AG04450 (cell line): Measurements from ENCODE around the gene PPAN. TPM values are rescaled to one million over a fixed set of nuclear protein-coding genes. Genes with fewer than 3 reads are reported as not detected.

Experiments used
- CTCF ChIA-PET: fragments of 300-600, 350-600 bp; formaldehyde crosslinking; extraction: SDS; loops from one replicate; lab custom pipeline; 2022; ENCODE audit warnings: antibody characterized with exemption, inconsistent platforms; lab: Charles Lee
- POLR2A ChIA-PET: fragments of 350-600 bp; formaldehyde crosslinking; extraction: SDS; loops from one replicate; lab custom pipeline; 2021; ENCODE audit warnings: antibody characterized with exemption, inconsistent platforms; lab: Yijun Ruan, JAX
- DNase-seq: peaks from one replicate; pipeline ENCODE4 v3.0.0-alpha.2; 2011; ENCODE audit warnings: low read depth, low spot score
- H3K27ac ChIP-seq: one replicate; pipeline ENCODE4 v1.5.1; 2012; ENCODE audit warnings: low read depth, low read length, control low read depth
- H3K27me3 ChIP-seq: one replicate; pipeline ENCODE4 v1.6.0; 2012; ENCODE audit warnings: low read length; ENCODE audit not compliant: control insufficient read depth, insufficient read depth
- H3K4me3 ChIP-seq: 2 replicates; pipeline ENCODE4 v1.5.1; 2011; ENCODE audit warnings: mild to moderate bottlenecking, low read depth, low read length, control low read depth
- H3K9me3 ChIP-seq: 2 replicates; pipeline ENCODE4 v1.5.1; 2012; ENCODE audit warnings: low read length; ENCODE audit not compliant: control insufficient read depth, insufficient read depth
- CTCF ChIP-seq: IDR thresholded peaks from 2 replicates; pipeline ENCODE4 v1.5.1; 2011; ENCODE audit warnings: low read depth, low read length, control low read depth, inconsistent platforms
- polyA plus RNA-seq: library from polyadenylated mRNA; depleted of rRNA; stranded (reverse); fragments of >200 nt; gene quantifications from 2 replicates; pipeline ENCODE4 v1.2.3, GENCODE V29; 2011

PPAN gene
- polyA plus RNA-seq, 1 experiment: 11.5 TPM

GRCh38 chr19:10144361-10144760 lies 38.2 kb downstream of the PPAN start:
- ChIA-PET POLR2A (no interaction called here), CTCF (interaction anchor here (0.7 kb wide), 1 partner anchor 106 kb away, joined by 3 read pairs; no protein-coding TSS in a partner anchor)
- no peaks in the 10 kb centered on the region for H3K27me3 ChIP-seq
- no peak overlapping the region for H3K27ac ChIP-seq
- H3K9me3 ChIP-seq: no peaks in the 10 kb centered on the region
- no peak for TF ChIP-seq CTCF
- DNase-seq: no peak
- H3K4me3 ChIP-seq: no peak overlapping the region

- H3K27ac ChIP-seq: no peak overlapping the region
- CTCF ChIA-PET: interaction anchor here (0.7 kb wide), 1 partner anchor 105 kb away, joined by 3 read pairs; no protein-coding TSS in a partner anchor
Observed at GRCh38 chr19:10145031-10145430, 38.9 kb downstream of the PPAN start.

GRCh38 chr19:10146142-10146541 lies 40.0 kb downstream of the PPAN start:
- CTCF ChIA-PET: no interaction called here
- Histone ChIP-seq H3K27ac (no peak overlapping the region), H3K4me3 (no peak overlapping the region), H3K27me3 (no peaks in the 10 kb centered on the region), H3K9me3 (no peaks in the 10 kb centered on the region)
- TF ChIP-seq CTCF: no peak
- POLR2A ChIA-PET: no interaction called here
- DNase-seq: no peak

More at GRCh38 chr19:10145031-10145430, 38.9 kb downstream of the PPAN start:
- TF ChIP-seq CTCF: no peak
- POLR2A ChIA-PET: no interaction called here
- Histone ChIP-seq H3K4me3 (no peak overlapping the region), H3K9me3 (no peaks in the 10 kb centered on the region), H3K27me3 (no peaks in the 10 kb centered on the region)
- DNase-seq: no peak

GRCh38 chr19:10149427-10149826 lies 43.3 kb downstream of the PPAN start:
- Histone ChIP-seq H3K27me3 (no peaks in the 10 kb centered on the region), H3K9me3 (no peaks in the 10 kb centered on the region), H3K4me3 (no peak overlapping the region), H3K27ac (no peak overlapping the region)
- TF ChIP-seq CTCF: no peak
- ChIA-PET POLR2A (no interaction called here), CTCF (interaction anchor here (0.5 kb wide), 2 partner anchors 71 to 100 kb away, joined by 4 read pairs; no protein-coding TSS in a partner anchor)
- DNase-seq: no peak

GRCh38 chr19:10151521-10151920 lies 45.4 kb downstream of the PPAN start:
- Histone ChIP-seq H3K27ac (no peak overlapping the region), H3K4me3 (no peak overlapping the region), H3K27me3 (no peaks in the 10 kb centered on the region), H3K9me3 (no peaks in the 10 kb centered on the region)
- CTCF ChIA-PET: interaction anchor here (0.6 kb wide), 1 partner anchor 548 kb away, joined by 3 read pairs; no protein-coding TSS in a partner anchor
- POLR2A ChIA-PET: no interaction called here
- DNase-seq: no peak
- TF ChIP-seq CTCF: no peak
